Forelimb muscle (tissue), 1 donor: ENCODE measurements around the gene NEDD4L. TPM values are rescaled to one million over a fixed set of nuclear protein-coding genes. Genes with fewer than 3 reads are reported as not detected.

Experiments used
- DNase-seq: peaks from one replicate; pipeline ENCODE4 v3.0.0-alpha.2; 2013; ENCODE audit warnings: low read depth
- polyA plus RNA-seq: library from polyadenylated mRNA; unstranded; fragments of 120-200 nt; gene quantifications from one replicate; pipeline ENCODE4 v1.2.1, GENCODE V29; 2013; ENCODE audit not compliant: insufficient read length

The NEDD4L gene
- polyA plus RNA-seq, 1 donor, result 33.6 TPM

GRCh38 chr18:58208207-58208932, 164.3 kb downstream of the NEDD4L start:
- DNase-seq, result no peak

GRCh38 chr18:58209326-58209725, 165.3 kb downstream of the NEDD4L start:
- no peak for DNase-seq

GRCh38 chr18:58211510-58211909, 167.5 kb downstream of the NEDD4L start:
- DNase-seq, result no peak

- DNase-seq, result no peak
These were observed 168.2 kb downstream of the NEDD4L start for GRCh38 chr18:58212274-58212673.

- DNase-seq, result no peak
These were observed 169.4 kb downstream of the NEDD4L start for GRCh38 chr18:58213440-58213839.

- no peak for DNase-seq
These were observed 171.0 kb downstream of the NEDD4L start for GRCh38 chr18:58215011-58215410.

- DNase-seq, result no peak
These were observed 172.1 kb downstream of the NEDD4L start for GRCh38 chr18:58216071-58216481.

GRCh38 chr18:58217052-58217451, 173.0 kb downstream of the NEDD4L start:
- no peak for DNase-seq

- DNase-seq, result no peak
These were observed 174.1 kb downstream of the NEDD4L start for GRCh38 chr18:58218117-58218516.

GRCh38 chr18:58221060-58221725, 177.2 kb downstream of the NEDD4L start:
- DNase-seq, result no peak

- no peak for DNase-seq
These were observed 178.6 kb downstream of the NEDD4L start for GRCh38 chr18:58222432-58223125.

- no peak for DNase-seq
These were observed 179.8 kb downstream of the NEDD4L start for GRCh38 chr18:58223717-58224424.

GRCh38 chr18:58224425-58224750, 180.4 kb downstream of the NEDD4L start:
- DNase-seq, result no peak

- no peak for DNase-seq
These were observed 181.1 kb downstream of the NEDD4L start for GRCh38 chr18:58225101-58225500.

GRCh38 chr18:58226429-58226828, 182.4 kb downstream of the NEDD4L start:
- no peak for DNase-seq

- DNase-seq, result no peak
These were observed 183.4 kb downstream of the NEDD4L start for GRCh38 chr18:58227361-58227930.

GRCh38 chr18:58228176-58228575, 184.2 kb downstream of the NEDD4L start:
- DNase-seq, result no peak

GRCh38 chr18:58228762-58229161, 184.7 kb downstream of the NEDD4L start:
- no peak for DNase-seq

- no peak for DNase-seq
These were observed 185.1 kb downstream of the NEDD4L start for GRCh38 chr18:58229162-58229561.

- DNase-seq, result no peak
These were observed 186.6 kb downstream of the NEDD4L start for GRCh38 chr18:58230438-58231179.

- no peak for DNase-seq
These were observed 187.9 kb downstream of the NEDD4L start for GRCh38 chr18:58231930-58232329.
